GM21423 (cell line): ENCODE data around the gene OR56A4.
"Not testable (repeated sequence)": the region's sequence is repeated elsewhere in the genome, so short reads cannot be mapped to it uniquely, and the experiment has no call there.

Source experiments
- ATAC-seq: cut with Tn5 transposase; IDR thresholded peaks from one replicate; pipeline ENCODE4 v1.9.1; 2021; ENCODE audit warnings: mild to moderate bottlenecking, moderate library complexity; ENCODE audit not compliant: unreplicated experiment

Gene OR56A4

DNA sequence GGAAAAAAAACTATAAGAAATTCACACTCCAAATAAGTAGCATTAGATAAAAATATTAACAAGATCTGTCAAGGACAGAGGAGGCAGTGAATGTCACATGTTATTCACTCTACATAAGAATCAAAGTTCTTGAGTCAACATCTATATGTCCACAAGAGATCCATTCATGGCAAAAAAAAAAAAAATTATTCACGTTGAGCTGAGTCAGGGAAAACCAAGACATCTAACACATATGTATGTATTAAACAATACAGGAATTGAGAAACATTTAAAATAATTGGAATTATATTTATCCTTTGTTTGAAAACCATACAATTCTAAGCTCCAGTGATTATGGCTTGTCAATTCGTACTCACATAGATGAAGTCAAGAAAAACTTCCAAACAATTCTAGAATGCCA lies 39.8 kb downstream of the OR56A4 start:
- no peak for ATAC-seq

DNA sequence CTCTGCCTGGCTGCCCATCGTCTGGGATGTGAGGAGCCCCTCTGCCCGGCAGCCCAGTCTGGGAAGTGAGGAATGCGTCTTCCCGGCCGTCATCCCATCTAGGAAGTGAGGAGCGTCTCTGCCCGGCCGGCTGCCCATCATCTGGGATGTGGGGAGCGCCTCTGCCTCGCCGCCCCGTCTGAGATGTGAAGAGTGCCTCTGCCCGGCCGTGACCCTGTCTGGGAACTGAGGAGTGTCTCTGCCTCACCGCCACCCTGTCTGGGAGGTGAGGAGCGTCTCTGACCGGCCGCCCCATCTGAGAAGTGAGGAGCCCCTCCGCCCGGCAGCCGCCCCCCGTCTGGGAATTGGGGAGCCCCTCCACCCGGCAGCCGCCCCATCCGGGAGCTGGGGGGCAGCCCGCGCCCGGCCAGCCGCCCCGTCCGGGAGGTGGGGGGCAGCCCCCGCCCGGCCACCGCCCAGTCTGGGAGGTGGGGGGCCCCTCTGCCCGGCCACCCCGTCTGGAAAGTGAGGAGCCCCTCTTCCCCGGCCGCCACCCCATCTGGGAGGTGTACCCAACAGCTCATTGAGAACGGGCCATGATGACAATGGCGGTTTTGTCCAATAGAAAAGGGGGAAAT lies 45.9 kb downstream of the OR56A4 start:
- ATAC-seq, result not testable (repeated sequence)

DNA sequence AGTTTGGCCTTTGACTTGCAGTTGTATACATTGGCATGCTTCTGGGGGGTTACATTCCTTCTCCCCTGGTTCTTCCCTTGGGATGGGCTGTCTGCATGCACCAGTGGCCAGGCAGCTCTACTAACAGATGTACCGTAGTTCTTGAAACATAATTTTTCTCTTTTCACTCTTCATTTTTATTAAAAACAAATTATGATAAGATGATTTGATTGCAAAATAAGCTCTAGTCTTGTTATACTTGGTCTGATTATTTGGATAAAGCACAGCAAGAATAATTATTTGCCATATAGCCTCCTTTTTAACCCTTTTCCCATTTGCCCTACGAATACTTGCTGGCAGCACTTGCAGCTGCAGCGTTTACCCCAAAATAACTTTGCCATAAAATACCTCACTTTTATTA lies 51.2 kb downstream of the OR56A4 start:
- ATAC-seq, result no peak
